GM19468 (cell line): ENCODE results near the gene EXOC4.

Source experiments
- ATAC-seq: cut with Tn5 transposase; IDR thresholded peaks from one replicate; pipeline ENCODE4 v1.9.1; 2021; ENCODE audit warnings: mild to moderate bottlenecking, moderate library complexity, moderate number of reproducible peaks; ENCODE audit not compliant: unreplicated experiment; ENCODE audit errors: extremely low read depth

Gene EXOC4

DNA sequence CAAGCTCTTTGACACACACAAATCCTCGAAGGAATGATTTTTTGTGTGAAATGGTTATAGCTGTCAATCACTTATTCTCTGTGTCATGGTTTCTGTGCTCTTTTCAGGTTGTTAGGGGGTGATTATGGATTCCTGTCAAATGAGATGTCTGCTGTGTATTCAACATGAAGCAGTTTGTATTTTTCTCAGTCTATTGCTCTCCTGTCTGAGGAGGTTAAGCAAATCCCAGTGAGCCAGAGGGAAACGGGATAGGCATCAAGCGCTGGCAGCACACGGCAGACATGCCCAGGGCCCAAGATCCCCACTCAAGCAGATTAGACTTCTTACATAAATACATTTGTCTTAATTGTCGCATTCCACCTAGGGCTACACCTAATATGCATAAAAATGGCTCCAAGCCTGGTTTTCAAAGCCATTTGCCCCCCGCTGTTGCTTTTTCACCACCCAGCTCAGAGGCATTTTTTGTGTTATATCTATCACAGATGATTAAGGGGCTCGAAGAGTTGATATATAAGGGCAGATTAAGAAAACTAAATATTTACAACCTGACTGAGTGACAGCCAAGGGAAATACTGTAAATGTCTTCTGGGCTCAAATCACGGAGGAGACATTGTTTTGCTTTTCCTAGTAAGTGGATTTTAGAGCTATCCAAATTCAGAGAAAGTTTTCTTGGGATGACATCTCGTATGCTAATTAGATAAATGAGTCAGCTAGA is 681.5 kb downstream of the EXOC4 start:
- ATAC-seq, result no peak

DNA sequence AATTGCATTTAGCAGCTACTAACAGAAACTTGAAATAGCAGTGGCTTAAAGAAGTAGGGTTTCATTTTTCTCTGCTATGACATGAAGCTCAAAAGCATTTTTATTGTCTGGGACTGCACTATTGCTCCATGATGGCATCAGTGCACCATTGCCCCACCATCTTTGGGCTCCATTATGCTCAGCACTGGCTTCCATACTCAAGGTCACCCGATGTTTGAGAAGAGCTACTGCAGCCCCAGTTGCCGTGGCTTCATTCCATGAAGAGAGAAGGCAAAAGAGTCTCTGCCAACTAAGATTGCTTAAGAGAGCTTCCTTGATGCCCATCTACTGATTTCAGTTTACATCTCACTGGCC is 682.1 kb downstream of the EXOC4 start:
- no peak for ATAC-seq

DNA sequence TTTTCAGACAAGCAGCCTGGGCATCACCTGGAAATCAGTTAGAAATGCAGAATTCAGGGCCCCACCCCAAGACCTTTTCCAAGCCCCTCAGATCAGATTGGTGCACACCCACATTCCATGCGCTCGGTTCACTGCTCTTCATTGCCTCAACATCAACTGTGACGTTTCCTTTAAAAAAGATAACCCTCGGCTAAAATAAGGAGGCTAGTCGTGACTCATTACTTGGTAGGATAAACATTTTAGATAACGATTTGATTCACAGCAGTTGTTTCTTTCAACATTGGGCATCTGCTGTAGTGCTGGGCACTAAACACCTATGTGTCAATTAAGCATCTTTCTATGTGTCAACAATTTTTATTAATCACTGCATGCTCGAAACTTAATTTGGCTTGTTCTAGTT is 683.2 kb downstream of the EXOC4 start:
- no peak for ATAC-seq

DNA sequence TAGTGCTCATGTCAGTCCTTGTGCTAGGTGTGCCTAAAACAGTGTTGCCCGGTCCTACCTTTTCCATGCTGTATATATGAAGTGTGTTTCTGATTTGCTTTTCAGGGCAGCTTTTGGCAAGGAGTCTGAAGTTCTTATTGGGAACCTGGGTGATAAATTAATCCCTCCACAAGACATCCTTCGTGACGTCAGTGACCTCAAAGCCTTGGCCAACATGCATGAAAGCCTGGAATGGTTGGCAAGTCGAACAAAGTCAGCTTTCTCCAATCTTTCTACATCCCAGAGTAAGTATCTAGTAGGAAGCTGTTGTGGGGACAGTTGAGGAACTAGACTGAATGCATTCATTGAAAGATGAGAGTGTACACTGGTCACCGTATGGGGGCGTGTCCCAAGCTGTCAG is 684.9 kb downstream of the EXOC4 start:
- ATAC-seq, result no peak

DNA sequence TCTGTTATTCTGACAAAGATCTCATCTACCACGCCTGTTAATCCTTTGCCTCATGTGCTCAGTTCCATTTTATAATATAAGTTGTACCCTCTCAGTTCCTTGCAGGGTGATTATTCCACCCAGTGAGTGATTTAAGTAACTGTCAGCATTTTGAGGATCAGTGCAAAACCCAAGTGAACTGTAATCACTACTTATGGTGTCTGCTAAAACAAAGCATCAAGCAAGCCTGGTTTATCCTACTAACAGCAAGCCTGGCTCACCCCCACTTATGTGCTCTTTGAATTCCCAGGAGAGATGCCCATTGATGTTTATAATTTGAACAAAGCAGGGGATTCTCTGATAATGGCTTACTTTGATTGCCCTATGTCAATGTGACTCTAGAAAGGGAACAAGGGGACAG is 687.5 kb downstream of the EXOC4 start:
- ATAC-seq, result no peak

DNA sequence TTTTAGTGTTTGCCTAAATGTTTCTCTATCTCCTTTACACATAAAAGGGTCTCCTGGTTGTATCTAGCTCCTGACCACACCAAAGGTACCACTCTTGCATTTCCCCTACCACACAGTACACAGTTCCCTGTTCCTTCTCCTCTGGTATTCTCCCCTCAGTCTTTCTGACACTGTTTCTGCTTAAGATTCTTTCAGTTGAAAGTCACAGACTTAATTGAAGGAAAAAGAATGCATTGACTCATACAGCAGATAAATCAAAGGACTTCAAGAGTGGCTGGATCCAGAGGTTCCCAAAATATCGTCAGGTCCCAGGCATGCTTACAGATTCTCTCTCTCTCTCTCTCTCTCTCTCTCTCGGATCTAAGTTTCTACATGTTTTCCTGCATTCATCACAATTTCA is 688.6 kb downstream of the EXOC4 start:
- no peak for ATAC-seq

DNA sequence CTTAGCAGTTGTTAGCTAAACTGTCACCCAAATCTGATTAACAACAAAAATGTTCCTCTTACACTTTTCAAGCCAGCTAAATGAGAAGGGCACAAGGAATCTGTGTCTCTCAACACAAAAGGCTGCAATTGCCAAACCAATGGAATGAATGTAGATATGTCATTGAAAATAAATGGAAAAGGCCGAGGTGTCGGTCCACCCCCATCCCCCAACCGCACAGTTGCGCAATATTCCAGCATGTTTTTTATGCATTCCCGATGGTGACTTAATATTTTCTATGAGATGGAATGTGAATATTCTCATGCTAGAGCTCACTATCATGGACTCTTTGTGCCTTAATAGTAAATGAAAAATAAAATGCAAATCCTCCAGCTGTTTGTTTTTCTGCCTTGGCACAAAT is 692.6 kb downstream of the EXOC4 start:
- ATAC-seq, result no peak

DNA sequence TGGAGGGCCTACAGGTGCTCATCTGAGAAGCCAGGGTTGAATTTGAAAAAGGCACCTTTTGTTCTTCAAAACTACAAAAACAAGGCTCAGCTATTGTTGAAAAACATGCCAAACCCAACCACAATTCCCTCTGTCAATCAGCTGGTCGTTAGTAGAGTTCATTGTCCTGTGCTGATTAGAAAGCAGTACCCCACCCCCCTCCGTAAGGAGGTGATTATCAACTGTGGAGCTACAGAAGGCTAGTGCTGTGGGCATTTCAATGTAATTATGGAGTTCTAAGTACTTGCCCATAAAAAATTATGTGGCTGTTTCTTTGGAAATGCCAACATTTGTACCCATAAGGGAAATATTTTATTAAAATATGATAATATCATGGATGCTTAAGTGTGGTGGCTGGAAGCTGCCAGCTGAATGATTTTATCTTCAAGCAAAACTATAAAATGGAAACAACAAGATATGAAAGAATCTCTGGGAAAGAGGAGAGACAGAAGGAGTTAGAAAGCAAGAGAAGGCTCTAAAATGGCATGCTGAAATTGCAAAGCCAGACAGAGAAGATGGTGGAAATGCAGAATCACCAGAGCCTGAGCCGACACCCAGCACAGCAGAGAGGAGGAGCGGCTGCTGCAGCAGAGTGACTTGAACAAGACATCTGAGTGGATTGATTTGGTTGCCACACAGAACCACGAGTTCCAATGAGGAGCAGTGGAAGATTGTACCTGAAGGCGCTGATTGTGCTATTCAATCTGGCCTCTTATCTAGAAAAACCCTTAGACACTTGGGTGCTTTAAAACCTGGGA is 694.8 kb downstream of the EXOC4 start:
- no peak for ATAC-seq

DNA sequence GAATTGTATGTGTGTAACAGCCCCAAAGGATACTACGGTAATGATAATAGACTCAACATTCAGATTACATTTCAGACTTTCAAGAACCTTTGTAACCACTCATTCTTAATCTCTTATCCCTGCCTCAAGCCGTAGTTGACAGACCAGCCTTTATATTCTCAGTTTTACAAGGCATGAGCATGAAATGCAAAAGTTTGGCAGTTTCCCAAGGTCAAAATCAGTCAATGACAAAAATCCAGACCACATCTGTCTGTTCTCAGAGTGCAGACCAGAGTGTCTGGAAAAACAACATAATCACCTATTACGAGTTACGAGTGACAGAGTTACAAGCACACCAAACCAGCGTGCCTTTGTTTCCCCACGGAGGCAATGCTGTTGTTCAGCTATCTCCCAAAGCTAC is 695.7 kb downstream of the EXOC4 start:
- no peak for ATAC-seq

DNA sequence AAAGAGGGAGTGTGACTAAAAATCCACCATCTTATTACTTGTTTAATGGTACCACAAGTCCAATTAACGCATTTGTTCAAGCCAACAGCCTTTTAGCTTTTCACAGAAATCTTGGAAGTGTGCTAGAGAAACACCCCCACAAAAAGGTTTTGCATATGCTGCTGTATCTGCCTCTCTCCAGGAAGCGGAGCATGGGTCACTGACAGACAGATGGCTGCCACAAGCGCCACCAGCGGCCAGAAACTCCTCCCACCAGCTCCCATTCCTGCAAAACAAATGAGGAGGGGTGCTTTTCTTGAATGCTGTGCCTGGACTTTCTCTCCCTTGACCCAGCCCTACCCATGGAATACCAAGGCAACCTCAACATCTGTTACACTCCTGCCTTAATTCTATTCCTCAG is 698.0 kb downstream of the EXOC4 start:
- ATAC-seq, result no peak

DNA sequence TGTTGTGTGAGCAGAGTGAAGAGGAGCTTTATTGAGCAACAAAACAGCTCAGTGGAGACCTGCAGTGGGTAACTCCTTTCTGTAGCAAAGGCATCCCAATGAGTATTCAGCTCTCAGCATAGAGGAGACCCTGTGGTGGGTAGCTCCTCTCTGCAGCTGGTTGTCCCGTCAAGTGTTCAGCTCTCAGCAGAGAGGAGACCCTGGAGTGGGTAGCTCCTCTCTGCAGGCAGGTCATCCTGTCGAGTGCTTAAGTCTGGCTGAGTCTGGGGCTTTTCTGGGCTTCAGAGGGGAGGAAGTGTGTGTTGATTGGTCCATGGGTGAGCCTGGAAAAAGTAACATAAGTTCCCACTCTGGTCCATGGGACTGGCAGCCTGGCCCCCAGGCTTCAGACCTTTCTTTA is 702.3 kb downstream of the EXOC4 start:
- ATAC-seq, result no peak

DNA sequence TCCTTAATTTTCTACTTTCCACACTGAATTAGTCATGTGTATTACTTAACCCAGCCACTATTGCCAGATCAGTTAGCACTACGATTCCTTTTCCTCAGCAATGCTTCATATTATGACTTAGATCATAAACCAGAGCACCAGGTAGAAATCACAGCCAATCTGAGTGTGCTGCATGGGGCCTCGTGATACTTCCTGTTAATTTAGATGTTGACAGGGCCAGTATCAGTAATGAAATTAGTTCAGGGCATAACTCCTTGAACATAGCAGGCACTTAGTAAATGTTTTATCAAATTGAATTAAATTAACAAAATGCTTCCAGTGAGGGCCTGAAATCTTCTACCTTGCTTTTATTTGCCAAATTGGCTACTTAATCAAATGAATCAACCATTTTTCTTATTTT is 705.0 kb downstream of the EXOC4 start:
- ATAC-seq, result no peak

DNA sequence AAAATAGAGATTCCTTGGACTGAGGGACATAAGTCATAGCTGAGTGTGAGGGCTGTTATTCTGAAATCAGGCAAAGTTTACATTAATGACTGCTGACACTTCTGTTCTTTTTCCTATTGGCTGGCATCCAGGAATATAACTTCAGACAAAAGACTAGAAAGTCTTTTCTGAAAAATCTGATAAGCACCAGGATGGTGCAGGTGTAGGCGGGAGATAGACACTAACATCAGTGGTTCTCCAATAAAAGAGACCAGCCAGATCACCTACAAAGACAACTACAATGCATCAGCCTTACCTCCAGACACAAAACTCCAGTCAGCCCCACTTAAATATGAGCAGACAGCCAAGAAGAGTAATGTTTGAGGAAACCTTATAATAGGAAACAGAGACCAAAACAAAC is 705.9 kb downstream of the EXOC4 start:
- no peak for ATAC-seq

DNA sequence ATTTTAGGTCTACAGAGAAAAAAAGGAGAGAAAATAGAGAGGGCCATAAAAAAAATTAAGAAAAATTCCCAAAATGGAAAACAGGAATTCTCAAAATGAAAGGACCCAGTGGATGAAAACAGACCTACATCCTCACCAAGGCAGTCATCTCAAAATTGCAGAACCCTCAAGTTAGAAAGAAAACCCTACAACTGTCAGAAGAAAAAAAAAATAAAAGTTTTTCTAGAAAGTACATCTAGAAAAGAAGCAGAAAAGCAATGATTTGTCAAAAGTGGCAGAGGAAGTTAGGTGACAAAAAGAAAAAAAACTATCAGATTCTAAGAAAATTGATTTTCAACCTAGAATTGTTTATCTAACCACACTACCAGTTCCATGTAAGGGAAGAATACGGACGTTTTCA is 706.6 kb downstream of the EXOC4 start:
- no peak for ATAC-seq

DNA sequence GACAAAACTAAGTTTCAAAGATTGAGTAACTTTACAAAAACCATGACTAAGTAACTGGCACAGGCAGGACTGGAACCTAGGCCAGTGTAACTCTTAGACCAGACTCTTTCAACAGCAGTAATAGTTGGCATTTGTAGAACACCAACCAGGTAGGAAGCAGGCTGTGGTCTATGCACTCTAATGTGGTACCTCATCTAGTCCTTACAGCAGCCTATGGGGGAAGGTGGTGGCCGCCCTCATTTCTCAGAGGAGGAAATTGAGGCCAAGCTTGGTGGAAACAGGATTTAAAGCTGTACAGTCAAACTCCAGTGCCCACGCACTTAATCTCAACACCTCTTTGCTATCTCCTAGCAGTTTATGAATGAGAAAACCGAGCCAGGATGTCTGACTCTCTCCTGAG is 708.8 kb downstream of the EXOC4 start:
- ATAC-seq, result no peak

DNA sequence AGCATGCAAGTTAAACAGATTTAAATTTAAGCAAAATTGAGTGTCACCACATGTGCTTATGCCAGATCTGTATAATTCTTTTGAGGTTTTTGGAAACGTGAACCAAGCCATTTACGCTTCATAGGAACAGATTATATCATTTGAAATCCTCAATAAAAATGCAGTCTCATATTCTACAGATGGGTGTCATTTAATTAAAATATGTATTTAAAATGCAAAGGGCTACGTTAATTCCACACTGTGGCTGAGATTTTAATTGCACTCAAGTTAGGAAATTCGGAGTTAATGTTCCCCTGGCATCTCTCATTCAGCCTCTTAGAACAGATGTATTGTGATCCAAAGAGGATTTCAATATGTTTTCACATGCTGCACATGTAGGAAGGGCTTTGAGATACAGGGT is 709.8 kb downstream of the EXOC4 start:
- no peak for ATAC-seq

DNA sequence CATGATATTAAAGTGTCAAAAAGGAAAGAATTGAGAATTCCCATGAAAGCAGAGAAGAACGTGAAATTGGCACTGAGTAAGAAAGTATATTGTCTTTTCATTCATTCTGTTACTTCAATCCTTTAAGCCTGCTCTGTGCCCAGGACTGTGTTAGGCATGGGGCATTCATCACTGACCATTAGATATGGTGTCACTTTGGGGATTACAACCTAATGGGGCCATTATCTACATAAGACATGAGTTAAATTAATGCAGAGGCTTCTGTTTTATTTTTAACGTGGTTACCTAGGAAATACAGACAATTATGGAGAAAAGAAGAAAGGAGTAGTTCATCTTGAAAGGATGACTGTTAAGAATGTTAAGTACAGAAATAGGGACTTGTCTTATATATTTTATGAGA is 710.8 kb downstream of the EXOC4 start:
- ATAC-seq, result no peak

DNA sequence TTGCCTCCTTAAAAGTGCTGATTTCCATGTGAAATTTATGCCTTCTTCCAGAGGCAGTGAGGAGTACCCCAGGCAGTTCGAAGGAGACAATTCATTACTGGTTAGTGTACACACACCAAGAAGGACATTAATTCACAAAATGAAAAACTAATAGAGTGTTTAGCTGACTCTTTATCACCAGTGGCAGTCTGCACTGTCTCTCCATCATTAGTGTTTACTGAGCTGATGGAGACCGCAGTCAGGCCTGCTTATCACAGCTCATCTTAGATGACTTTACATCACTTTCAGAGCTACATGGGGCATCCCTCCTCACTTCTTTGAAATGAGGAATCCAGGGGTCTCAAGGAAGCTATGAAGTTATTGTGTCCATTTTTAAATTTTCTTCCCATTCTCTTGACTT is 718.7 kb downstream of the EXOC4 start:
- ATAC-seq, result no peak

DNA sequence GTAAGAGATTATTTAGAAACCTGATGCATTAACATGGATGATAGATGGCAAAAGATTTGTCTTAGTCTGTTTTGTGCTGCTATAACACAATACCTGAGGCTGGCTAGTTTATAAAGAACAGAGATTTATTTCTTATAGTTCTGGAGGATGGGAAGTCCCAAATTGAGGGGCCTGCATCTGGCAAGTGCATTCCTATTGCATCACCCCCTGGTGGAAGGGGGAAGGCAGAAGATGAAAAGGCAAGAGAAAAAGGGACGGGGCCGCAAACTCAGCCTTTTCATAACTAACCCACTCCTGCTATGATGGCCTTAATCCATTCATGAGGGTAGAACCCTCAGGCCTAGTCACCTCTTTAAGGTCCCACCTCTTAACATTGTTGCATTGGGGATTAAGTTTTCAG is 720.8 kb downstream of the EXOC4 start:
- no peak for ATAC-seq

DNA sequence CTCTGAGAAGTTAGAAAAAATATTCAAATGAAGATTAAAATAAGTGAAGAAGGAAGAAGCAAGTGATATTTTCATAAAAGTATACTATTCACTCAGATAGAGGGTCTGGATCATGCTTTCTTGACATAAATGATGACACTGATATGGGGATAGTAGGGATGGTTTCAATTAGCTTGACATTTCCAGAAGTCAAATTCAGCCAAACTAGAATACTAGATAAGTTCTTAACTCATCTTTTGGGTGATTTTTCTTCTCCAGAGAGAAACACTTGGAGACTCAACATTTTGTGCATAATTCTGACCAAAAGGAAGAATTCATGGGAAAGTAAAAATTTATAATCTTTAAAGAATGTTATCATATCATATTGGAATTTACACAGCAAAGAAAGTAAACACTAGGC is 722.3 kb downstream of the EXOC4 start:
- ATAC-seq, result no peak

DNA sequence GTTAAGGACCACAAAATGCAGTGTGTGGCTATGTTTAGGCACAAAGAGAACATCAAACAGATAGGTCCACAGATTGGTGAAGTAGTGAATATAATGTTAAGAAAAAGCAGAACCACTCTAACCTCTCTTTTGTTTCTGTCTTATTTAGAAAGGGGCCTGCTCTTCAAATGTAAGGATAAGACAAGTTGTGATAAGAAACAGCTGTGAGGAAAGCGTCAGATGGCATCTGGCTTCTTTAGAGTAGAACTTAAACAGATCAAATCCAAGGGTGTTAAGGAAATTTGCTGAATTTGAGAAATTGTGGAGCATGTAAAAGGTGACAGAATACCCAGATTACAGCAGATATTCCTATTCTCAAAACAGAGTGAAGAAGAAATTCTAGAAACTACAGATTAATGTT is 723.3 kb downstream of the EXOC4 start:
- ATAC-seq, result no peak
